HCT116 (cell line): Measurements from ENCODE around the gene LYPD8. TPM values are rescaled to one million over a fixed set of nuclear protein-coding genes. Genes with fewer than 3 reads are reported as not detected.

Source experiments
- ATAC-seq: fragments of 200-7000 bp; cut with Tn5 transposase; 2 replicates; pipeline ENCODE4 v1.9.1; 2020; ENCODE audit warnings: mild to moderate bottlenecking, moderate library complexity
- BruUV-seq: library from RNA; stranded (reverse); fragments of 400-500 nt; replicated peaks from 2 replicates; lab custom pipeline; 2021; lab: Mats Ljungman, UMichigan
- CTCF ChIA-PET: fragments of 300-600 bp; sonication (Branson Sonifier 250); formaldehyde crosslinking; loops from one replicate; lab custom pipeline; 2021; ENCODE audit warnings: antibody characterized with exemption; lab: Charles Lee
- POLR2A ChIA-PET: fragments of 300-600, 350-600 bp; sonication (Branson Sonifier 250); formaldehyde crosslinking; loops from one replicate; lab custom pipeline; 2021; ENCODE audit warnings: antibody characterized with exemption; lab: Charles Lee
- RAD21 ChIA-PET, 2 experiments: fragments of 300-600 bp; sonication (Branson Sonifier 250); formaldehyde crosslinking; loops; one replicate each; lab custom pipeline; 2023; ENCODE audit warnings: low total read pairs in 2 of 2; ENCODE audit not compliant: uncharacterized antibody in 2 of 2, unreplicated experiment in 2 of 2, low non-redundant PET in 1 of 2; lab: Charles Lee
- DNase-seq: peaks from one replicate; pipeline ENCODE4 v3.0.0-alpha.2; 2010; ENCODE audit warnings: low read depth, low spot score
- H2AFZ ChIP-seq: fragments of 200-600 bp; shearing (Covaris generic), sonication (generic); 2 replicates; pipeline ENCODE4 v1.6.1; 2017; ENCODE audit warnings: low read depth, mixed run types, mixed read lengths, antibody characterized with exemption, low read length; ENCODE audit not compliant: poor library complexity, severe bottlenecking
- H3K27ac ChIP-seq: 2 replicates; pipeline ENCODE4 v1.5.1; 2012; ENCODE audit warnings: low read depth, low read length
- H3K27me3 ChIP-seq: fragments of 200-600 bp; sonication (generic); 2 replicates; pipeline ENCODE4 v1.6.1; 2016; ENCODE audit warnings: mixed run types, low read length, mixed read lengths; ENCODE audit not compliant: insufficient read depth
- H3K36me3 ChIP-seq, 2 experiments: fragments of 200-500 bp in 1 of 2; fragments of 200-600 bp in 1 of 2; sonication (Bioruptor generic) in 1 of 2; sonication (generic) in 1 of 2; 2 replicates each; pipeline versions ENCODE4 v1.5.1 to v1.6.1; 2014 to 2016; ENCODE audit warnings: low read length in 2 of 2, inconsistent platforms in 1 of 2, mixed read lengths in 1 of 2, mixed run types in 1 of 2; ENCODE audit not compliant: insufficient read depth in 2 of 2, control insufficient read depth in 1 of 2
- H3K4me1 ChIP-seq, 2 experiments: fragments of 200-600 bp in 1 of 2; sonication (generic) in 1 of 2; 2 replicates each; pipeline versions ENCODE4 v1.5.1 to v1.6.1; 2012 to 2017; ENCODE audit warnings: low read length in 2 of 2, inconsistent platforms in 1 of 2, mild to moderate bottlenecking in 1 of 2, mixed read lengths in 1 of 2, mixed run types in 1 of 2, moderate library complexity in 1 of 2; ENCODE audit not compliant: insufficient read depth in 2 of 2, control insufficient read depth in 1 of 2
- H3K4me2 ChIP-seq: fragments of 200-600 bp; sonication (generic); 2 replicates; pipeline ENCODE4 v1.6.1; 2017; ENCODE audit warnings: mixed run types, low read length, mixed read lengths
- H3K4me3 ChIP-seq, 2 experiments: fragments of 200-600 bp in 1 of 2; sonication (generic) in 1 of 2; replicated peaks in 1 of 2; 2 replicates each; pipeline ENCODE4 v1.5.1; 2011 to 2016; ENCODE audit warnings: low read length in 2 of 2, control low read depth in 1 of 2, low read depth in 1 of 2, mild to moderate bottlenecking in 1 of 2, mixed read lengths in 1 of 2, mixed run types in 1 of 2
- H3K79me2 ChIP-seq: fragments of 200-600 bp; sonication (generic); 2 replicates; pipeline ENCODE4 v1.6.1; 2017; ENCODE audit warnings: mild to moderate bottlenecking, mixed run types, low read length, moderate library complexity, mixed read lengths; ENCODE audit not compliant: insufficient read depth
- H3K9ac ChIP-seq: fragments of 200-600 bp; sonication (generic); 2 replicates; pipeline ENCODE4 v1.6.1; 2016; ENCODE audit warnings: low read length, mixed read lengths
- H3K9me2 ChIP-seq: fragments of 200-600 bp; sonication (generic), shearing (Covaris generic); 2 replicates; pipeline ENCODE4 v1.6.1; 2017; ENCODE audit warnings: mixed run types, mild to moderate bottlenecking, moderate library complexity; ENCODE audit not compliant: insufficient read depth
- H3K9me3 ChIP-seq, 2 experiments: fragments of 200-500 bp in 1 of 2; fragments of 200-600 bp in 1 of 2; sonication (Bioruptor generic) in 1 of 2; sonication (generic) in 1 of 2; 2 replicates each; pipeline ENCODE4 v1.6.1; 2014 to 2017; ENCODE audit warnings: low read length in 2 of 2, mixed read lengths in 2 of 2, inconsistent platforms in 1 of 2, low read depth in 1 of 2, mild to moderate bottlenecking in 1 of 2, mixed run types in 1 of 2, moderate library complexity in 1 of 2; ENCODE audit not compliant: control insufficient read depth in 1 of 2, insufficient read depth in 1 of 2
- H4K20me1 ChIP-seq: fragments of 200-600 bp; sonication (generic), shearing (Covaris generic); 2 replicates; pipeline ENCODE4 v1.6.1; 2017; ENCODE audit warnings: mixed run types, mild to moderate bottlenecking, moderate library complexity; ENCODE audit not compliant: insufficient read depth
- ATF3 ChIP-seq: IDR thresholded peaks from 2 replicates; pipeline ENCODE4 v1.6.1; 2012
- CTCF ChIP-seq, 3 experiments: fragments of 200-600 bp in 1 of 3; sonication (generic) in 1 of 3; IDR thresholded peaks in 2 of 3; conservative IDR thresholded peaks in 1 of 3; 2 replicates each; pipeline ENCODE4 v1.5.1; 2012 to 2017; ENCODE audit warnings: low read depth in 2 of 3, low read length in 2 of 3, antibody characterized with exemption in 1 of 3, borderline replicate concordance in 1 of 3, control low read depth in 1 of 3, mild to moderate bottlenecking in 1 of 3, mixed read lengths in 1 of 3, mixed run types in 1 of 3, moderate library complexity in 1 of 3; ENCODE audit not compliant: insufficient read depth in 1 of 3
- EZH2 ChIP-seq: fragments of 200-600 bp; sonication (generic); IDR thresholded peaks from 2 replicates; pipeline ENCODE4 v1.6.1; 2017; ENCODE audit warnings: antibody characterized with exemption, mixed run types
- MAX ChIP-seq: IDR thresholded peaks from 2 replicates; pipeline ENCODE4 v1.6.1; 2012
- POLR2A ChIP-seq: IDR thresholded peaks from 2 replicates; pipeline ENCODE4 v1.7.0; 2011; ENCODE audit warnings: borderline replicate concordance; ENCODE audit not compliant: insufficient read depth, insufficient read length; ENCODE audit errors: extremely low read depth
- POLR2AphosphoS5 ChIP-seq: IDR thresholded peaks from 2 replicates; pipeline ENCODE4 v1.6.1; 2011; ENCODE audit warnings: mild to moderate bottlenecking, low read depth, low read length, moderate library complexity
- RAD21 ChIP-seq: IDR thresholded peaks from 2 replicates; pipeline ENCODE4 v1.6.1; 2012; ENCODE audit warnings: low read depth, mild to moderate bottlenecking
- SIN3A ChIP-seq: IDR thresholded peaks from 2 replicates; pipeline ENCODE4 v1.6.1; 2012; ENCODE audit warnings: low read depth
- intact Hi-C: fragments of 100-400 bp; cut with micrococcal nuclease; formaldehyde crosslinking; loops from 2 replicates; pipeline ENCODE4 v1.10.0; 2022
- total RNA-seq: library from RNA; stranded (reverse); gene quantifications from one replicate; pipeline ENCODE4 v1.2.1, GENCODE V29; 2021; ENCODE audit not compliant: unreplicated experiment

Gene LYPD8
- total RNA-seq, 1 experiment from 2014 or later = not detected

- TF ChIP-seq CTCF (IDR thresholded peaks at IDR 0.05 in 2 of 3, conservative IDR thresholded peaks at IDR 0.05 in 1 of 3; ENCODE audit: borderline replicate concordance in 1 of 3, insufficient read depth in 1 of 3, low read depth in 2 of 3, low read length in 2 of 3) = no peak
- no peak for TF ChIP-seq EZH2
- no peak for TF ChIP-seq ATF3
- TF ChIP-seq POLR2AphosphoS5 = no peak
- no peak for TF ChIP-seq SIN3A
- TF ChIP-seq POLR2A = no peak
- no peak for TF ChIP-seq MAX
Observed at GRCh38 chr1:248696774-248697173, 58.8 kb downstream of the LYPD8 start (continued).

GRCh38 chr1:248696261-248696660, 59.3 kb downstream of the LYPD8 start:
- Histone ChIP-seq H4K20me1 (no peaks in the 10 kb centered on the region), H3K36me3 (no peaks in the 10 kb centered on the region), H3K9me3 (no peaks in the 10 kb centered on the region), H3K79me2 (no peaks in the 10 kb centered on the region)
- POLR2A ChIA-PET = no interaction called here
- TF ChIP-seq POLR2AphosphoS5 (no peak), CTCF (IDR thresholded peaks at IDR 0.05 in 2 of 3, conservative IDR thresholded peaks at IDR 0.05 in 1 of 3; ENCODE audit: borderline replicate concordance in 1 of 3, insufficient read depth in 1 of 3, low read depth in 2 of 3, low read length in 2 of 3) (peak; percentile 26 to 31 (median 26); a peak in 2 of 6 replicates), RAD21 (peak; percentile 55)
- TF ChIP-seq, all 23 proteins: peak for 2
- RAD21 ChIA-PET = no interaction called here
- H2AFZ ChIP-seq = no peak overlapping the region
- no peak overlapping the region for H3K9ac ChIP-seq
- no TSS peak for BruUV-seq
- no peaks in the 10 kb centered on the region for H3K9me2 ChIP-seq
- H3K4me2 ChIP-seq = no peak overlapping the region
- CTCF ChIA-PET = interaction anchor here (1.5 kb wide), 1 partner anchor 142 kb away, joined by 3 read pairs; the partner anchor contains the start of gene ZNF672
- no peak overlapping the region for H3K4me3 ChIP-seq
- peak; percentile 70 for ATAC-seq
- H3K27me3 ChIP-seq = no peaks in the 10 kb centered on the region
- no peak for DNase-seq
- intact Hi-C loops = loop anchor here (1.0 kb wide), 1 partner anchor 111 kb away; no protein-coding TSS in a partner anchor
- no peak overlapping the region for H3K27ac ChIP-seq
- H3K4me1 ChIP-seq = no peaks in the 10 kb centered on the region
